Smooth muscle cell (in vitro differentiated cells): ENCODE measurements around the gene INCENP. TPM values are rescaled to one million over a fixed set of nuclear protein-coding genes. Genes with fewer than 3 reads are reported as not detected.

ENCODE experiments used
- DNase-seq: peaks from one replicate; lab custom pipeline; 2025; ENCODE audit not compliant: unreplicated experiment; lab: John Stamatoyannopoulos, UW
- H2AFZ ChIP-seq: fragments of 200-600 bp; sonication (generic); 2 replicates; pipeline ENCODE4 v1.6.0; 2016; ENCODE audit warnings: antibody characterized with exemption, low read depth, mild to moderate bottlenecking
- H3F3A ChIP-seq: fragments of 200-600 bp; sonication (generic); 2 replicates; pipeline ENCODE4 v1.6.0; 2017; ENCODE audit warnings: antibody characterized with exemption, low read depth
- H3K27ac ChIP-seq: fragments of 200-600 bp; sonication (generic); 2 replicates; pipeline ENCODE4 v1.5.1; 2016; ENCODE audit warnings: low read depth, mild to moderate bottlenecking
- H3K27me3 ChIP-seq: fragments of 200-600 bp; sonication (generic); 2 replicates; pipeline ENCODE4 v1.6.1; 2016; ENCODE audit warnings: low read depth, mild to moderate bottlenecking
- H3K36me3 ChIP-seq: fragments of 200-600 bp; sonication (generic); 2 replicates; pipeline ENCODE4 v1.5.1; 2016; ENCODE audit warnings: low read depth
- H3K4me1 ChIP-seq: fragments of 200-600 bp; sonication (generic); 2 replicates; pipeline ENCODE4 v1.5.1; 2016; ENCODE audit warnings: low read depth
- H3K4me2 ChIP-seq: fragments of 200-600 bp; sonication (generic); 2 replicates; pipeline ENCODE4 v1.6.0; 2016; ENCODE audit warnings: mild to moderate bottlenecking
- H3K4me3 ChIP-seq: fragments of 200-600 bp; sonication (generic); 2 replicates; pipeline ENCODE4 v1.5.1; 2016; ENCODE audit warnings: mild to moderate bottlenecking
- H3K79me2 ChIP-seq: fragments of 200-600 bp; sonication (generic); 2 replicates; pipeline ENCODE4 v1.6.0; 2016; ENCODE audit warnings: low read depth, mild to moderate bottlenecking
- H3K9ac ChIP-seq: fragments of 200-600 bp; sonication (generic); 2 replicates; pipeline ENCODE4 v1.6.0; 2016; ENCODE audit warnings: low read depth
- H3K9me3 ChIP-seq: fragments of 200-600 bp; sonication (generic); replicated peaks from 2 replicates; pipeline ENCODE4 v1.5.1; 2016; ENCODE audit warnings: low read depth
- H4K20me1 ChIP-seq: fragments of 200-600 bp; sonication (generic); 2 replicates; pipeline ENCODE4 v1.6.0; 2016; ENCODE audit warnings: low read depth
- CTCF ChIP-seq: fragments of 200-600 bp; sonication (generic); IDR thresholded peaks from 2 replicates; pipeline ENCODE4 v1.5.1; 2017; ENCODE audit warnings: borderline replicate concordance, mild to moderate bottlenecking, antibody characterized with exemption; ENCODE audit not compliant: insufficient read depth, poor library complexity, severe bottlenecking
- WGBS: methylation state at CpG from one replicate; pipeline ENCODE4 v1.1.7; 2016; ENCODE audit warnings: low lambda C conversion rate; 5-methylcytosine and 5-hydroxymethylcytosine counted together
- polyA plus RNA-seq: library from polyadenylated mRNA; unstranded; fragments of >200 nt; fragmentation: Nextera tagmentation; extraction: Ambion mirVana; gene quantifications from 2 replicates; pipeline ENCODE4 v1.2.1, GENCODE V29; 2016
- total RNA-seq: library from RNA; depleted of rRNA; stranded (reverse); fragments of >200 nt; gene quantifications from 2 replicates; pipeline ENCODE4 v1.2.3, GENCODE V29; 2014

INCENP gene
- total and polyA plus RNA-seq, 2 experiments from 2014 or later = 2.3 to 25.7 TPM

GRCh38 chr11:62145261-62145871 is 21.6 kb downstream of the INCENP start:
- DNase-seq = no peak
- Histone ChIP-seq H3K9me3 (no peaks in the 10 kb centered on the region), H3K27me3 (no peaks in the 10 kb centered on the region), H3K4me1 (no peaks in the 10 kb centered on the region), H3K79me2 (no peaks in the 10 kb centered on the region), H3K36me3 (no peaks in the 10 kb centered on the region), H4K20me1 (no peaks in the 10 kb centered on the region), H3K9ac (no peak overlapping the region), H3K4me2 (no peak overlapping the region), H2AFZ (no peak overlapping the region), H3K4me3 (no peak overlapping the region), H3F3A (no peaks in the 10 kb centered on the region), H3K27ac (no peak overlapping the region)
- TF ChIP-seq CTCF = no peak
- WGBS = over 99% methylated on average over 10 of the region's 11 CpGs

GRCh38 chr11:62146476-62147200 is 22.8 kb downstream of the INCENP start:
- no peaks in the 10 kb centered on the region for H4K20me1 ChIP-seq
- H3K4me2 ChIP-seq = no peak overlapping the region
- no peak for DNase-seq
- no peak overlapping the region for H3K4me3 ChIP-seq
- no peaks in the 10 kb centered on the region for H3K4me1 ChIP-seq
- no peaks in the 10 kb centered on the region for H3K27me3 ChIP-seq
- H3K9me3 ChIP-seq = no peaks in the 10 kb centered on the region
- H3K36me3 ChIP-seq = no peaks in the 10 kb centered on the region
- no peak overlapping the region for H2AFZ ChIP-seq
- H3F3A ChIP-seq = no peaks in the 10 kb centered on the region
- WGBS = 96% methylated on average over 35 of the region's 36 CpGs
- no peaks in the 10 kb centered on the region for H3K79me2 ChIP-seq
- no peak for TF ChIP-seq CTCF
- no peak overlapping the region for H3K9ac ChIP-seq
- H3K27ac ChIP-seq = no peak overlapping the region

- TF ChIP-seq CTCF = no peak
- Histone ChIP-seq H4K20me1 (no peaks in the 10 kb centered on the region), H3K27ac (no peak overlapping the region), H3K4me3 (no peak overlapping the region), H3K27me3 (no peaks in the 10 kb centered on the region), H3K36me3 (no peaks in the 10 kb centered on the region), H3K4me2 (no peak overlapping the region), H3K4me1 (no peaks in the 10 kb centered on the region), H3K79me2 (no peaks in the 10 kb centered on the region), H3F3A (no peaks in the 10 kb centered on the region), H3K9ac (no peak overlapping the region), H2AFZ (no peak overlapping the region), H3K9me3 (no peaks in the 10 kb centered on the region)
- 96% methylated on average over 12 of the region's 12 CpGs for WGBS
- no peak for DNase-seq
Observed at GRCh38 chr11:62147545-62147944, 23.7 kb downstream of the INCENP start.
